Measurements from ENCODE around the gene HOXD13. TPM values are rescaled to one million over a fixed set of nuclear protein-coding genes. Genes with fewer than 3 reads are reported as not detected.

HOXD13 gene
- total RNA-seq, 1 donor from 2014 or later: 1.1 TPM

GRCh38 chr2:176118601-176119339 is 26.2 kb downstream of the HOXD13 start:
- peak; percentile 55 for DNase-seq (ENCODE audit: low spot score)

GRCh38 chr2:176120364-176121189 is 28.1 kb downstream of the HOXD13 start:
- no peak for DNase-seq (ENCODE audit: low spot score)

GRCh38 chr2:176121190-176122051 is 28.9 kb downstream of the HOXD13 start:
- peak; percentile 81 for DNase-seq (ENCODE audit: low spot score)

GRCh38 chr2:176122052-176122682 is 29.6 kb downstream of the HOXD13 start:
- no peak for DNase-seq (ENCODE audit: low spot score)

- peak; percentile 91 for DNase-seq (ENCODE audit: low spot score)
These were observed 30.3 kb downstream of the HOXD13 start, which contains the start of gene HOXD9 for GRCh38 chr2:176122683-176123410. Gene HOXD9, plus strand, starts transcription at chr2:176122719. Its CDS starts 50 bp downstream, at chr2:176122769.

GRCh38 chr2:176123411-176124109 is 31.0 kb downstream of the HOXD13 start:
- DNase-seq (ENCODE audit: low spot score): no peak

- peak; percentile 78 for DNase-seq (ENCODE audit: low spot score)
These were observed 31.8 kb downstream of the HOXD13 start for GRCh38 chr2:176124110-176124946.

- peak; percentile 65 for DNase-seq (ENCODE audit: low spot score)
These were observed 32.6 kb downstream of the HOXD13 start for GRCh38 chr2:176124947-176125771.

GRCh38 chr2:176125772-176126054 is 33.2 kb downstream of the HOXD13 start:
- no peak for DNase-seq (ENCODE audit: low spot score)

GRCh38 chr2:176126929-176127773 is 34.6 kb downstream of the HOXD13 start:
- no peak for DNase-seq (ENCODE audit: low spot score)

- DNase-seq (ENCODE audit: low spot score): no peak
These were observed 35.2 kb downstream of the HOXD13 start for GRCh38 chr2:176127774-176128072.

- peak; percentile 88 for DNase-seq (ENCODE audit: low spot score)
These were observed 35.9 kb downstream of the HOXD13 start for GRCh38 chr2:176128172-176128981.

GRCh38 chr2:176128982-176129796 is 36.7 kb downstream of the HOXD13 start, which contains the start of gene HOXD8:
Gene HOXD8, plus strand, starts transcription at chr2:176129705. Its CDS starts 662 bp downstream, at chr2:176130367.
- peak; percentile 91 for DNase-seq (ENCODE audit: low spot score)

- DNase-seq (ENCODE audit: low spot score): peak; percentile 89
These were observed 37.3 kb downstream of the HOXD13 start for GRCh38 chr2:176129813-176130146.

All from mesenteric fat pad (tissue), 1 donor.